IMR-90 (cell line): ENCODE measurements around the gene ATF7IP. TPM values are rescaled to one million over a fixed set of nuclear protein-coding genes. Genes with fewer than 3 reads are reported as not detected.

Source experiments
- ATAC-seq: fragments of 200-7000 bp; cut with Tn5 transposase; 2 replicates; pipeline ENCODE4 v1.9.1; 2020; ENCODE audit warnings: low read depth, mild to moderate bottlenecking, moderate library complexity
- BruUV-seq: library from RNA; stranded (reverse); fragments of 400-500 nt; replicated peaks from 2 replicates; lab custom pipeline; 2021; lab: Mats Ljungman, UMichigan
- CTCF ChIA-PET: fragments of 300-600 bp; formaldehyde crosslinking; extraction: SDS; loops from one replicate; lab custom pipeline; 2021; ENCODE audit warnings: antibody characterized with exemption; lab: Yijun Ruan, JAX
- POLR2A ChIA-PET: fragments of 300-600 bp; sonication (Branson Sonifier 250); formaldehyde crosslinking; loops from one replicate; lab custom pipeline; 2022; ENCODE audit warnings: antibody characterized with exemption; ENCODE audit not compliant: unreplicated experiment; lab: Charles Lee
- DNase-seq: peaks from one replicate; pipeline ENCODE4 v3.0.0; 2013
- H2AFZ ChIP-seq: replicated peaks from 2 replicates; pipeline ENCODE3; 2013; ENCODE audit warnings: low read length, mild to moderate bottlenecking; ENCODE audit not compliant: poor library complexity
- H2AK5ac ChIP-seq: 2 replicates; pipeline ENCODE4 v1.6.1; 2013; ENCODE audit warnings: low read depth, low read length, inconsistent platforms
- H2AK9ac ChIP-seq: replicated peaks from 2 replicates; pipeline ENCODE3; 2013; ENCODE audit warnings: mild to moderate bottlenecking, low read depth, low read length, moderate library complexity; ENCODE audit not compliant: poor library complexity
- H2BK120ac ChIP-seq: 2 replicates; pipeline ENCODE4 v1.6.1; 2013; ENCODE audit warnings: low read depth, low read length, inconsistent platforms
- H2BK15ac ChIP-seq: 3 replicates; pipeline ENCODE4 v1.6.1; 2013; ENCODE audit warnings: low read depth, low read length, inconsistent platforms
- H2BK20ac ChIP-seq: 2 replicates; pipeline ENCODE4 v1.6.1; 2013; ENCODE audit warnings: low read depth, mild to moderate bottlenecking, inconsistent platforms, low read length, moderate library complexity
- H2BK5ac ChIP-seq: 2 replicates; pipeline ENCODE4 v1.6.1; 2013; ENCODE audit warnings: mild to moderate bottlenecking, low read depth, low read length, inconsistent platforms; ENCODE audit not compliant: poor library complexity, severe bottlenecking
- H3K14ac ChIP-seq: replicated peaks from 2 replicates; pipeline ENCODE4 v1.6.1; 2013; ENCODE audit warnings: low read depth, low read length, inconsistent platforms
- H3K18ac ChIP-seq: 2 replicates; pipeline ENCODE4 v1.6.1; 2013; ENCODE audit warnings: low read depth, low read length, control low read depth
- H3K23ac ChIP-seq: 2 replicates; pipeline ENCODE4 v1.6.1; 2013; ENCODE audit warnings: low read depth, low read length, inconsistent platforms
- H3K27ac ChIP-seq: 2 replicates; pipeline ENCODE4 v1.5.1; 2013; ENCODE audit warnings: mild to moderate bottlenecking, control low read depth, low read length; ENCODE audit not compliant: insufficient read depth
- H3K27me3 ChIP-seq: 2 replicates; pipeline ENCODE4 v1.6.1; 2013; ENCODE audit warnings: low read length; ENCODE audit not compliant: control insufficient read depth, insufficient read depth
- H3K36me3 ChIP-seq: 2 replicates; pipeline ENCODE4 v1.6.1; 2013; ENCODE audit warnings: low read length, mixed read lengths; ENCODE audit not compliant: control insufficient read depth, insufficient read depth
- H3K4ac ChIP-seq: 2 replicates; pipeline ENCODE4 v1.6.1; 2013; ENCODE audit warnings: low read depth, low read length, inconsistent platforms
- H3K4me1 ChIP-seq: 2 replicates; pipeline ENCODE4 v1.6.1; 2013; ENCODE audit warnings: low read length, mixed read lengths; ENCODE audit not compliant: control insufficient read depth, insufficient read depth
- H3K4me2 ChIP-seq: 2 replicates; pipeline ENCODE4 v1.6.1; 2013; ENCODE audit warnings: low read depth, mild to moderate bottlenecking, control low read depth, low read length, moderate library complexity
- H3K4me3 ChIP-seq: 2 replicates; pipeline ENCODE4 v1.5.1; 2013; ENCODE audit warnings: low read depth, mild to moderate bottlenecking, control low read depth, low read length, moderate library complexity; ENCODE audit not compliant: insufficient read depth
- H3K56ac ChIP-seq: 2 replicates; pipeline ENCODE4 v1.6.1; 2013; ENCODE audit warnings: low read length, inconsistent platforms; ENCODE audit not compliant: insufficient read depth; ENCODE audit errors: extremely low read depth
- H3K79me1 ChIP-seq, 2 experiments: 2 replicates each; pipeline ENCODE4 v1.6.1; 2013; ENCODE audit warnings: low read length in 2 of 2, inconsistent platforms in 1 of 2, low read depth in 1 of 2
- H3K9ac ChIP-seq: 2 replicates; pipeline ENCODE4 v1.6.1; 2013; ENCODE audit warnings: low read depth, low read length, control low read depth
- H3K9me1 ChIP-seq: 2 replicates; pipeline ENCODE4 v1.6.1; 2013; ENCODE audit warnings: low read length, inconsistent platforms; ENCODE audit not compliant: insufficient read depth
- H3K9me3 ChIP-seq: 2 replicates; pipeline ENCODE4 v1.6.1; 2013; ENCODE audit warnings: low read length; ENCODE audit not compliant: control insufficient read depth, insufficient read depth
- H4K20me1 ChIP-seq: 2 replicates; pipeline ENCODE4 v1.6.1; 2013; ENCODE audit warnings: low read length, inconsistent platforms; ENCODE audit not compliant: insufficient read depth
- H4K5ac ChIP-seq: 2 replicates; pipeline ENCODE4 v1.6.1; 2013; ENCODE audit warnings: mild to moderate bottlenecking, low read depth, low read length, control low read depth
- H4K8ac ChIP-seq, 2 experiments: 2 replicates each; pipeline ENCODE4 v1.6.1; 2013; ENCODE audit warnings: low read depth in 2 of 2, low read length in 2 of 2, control low read depth in 1 of 2, inconsistent platforms in 1 of 2
- H4K91ac ChIP-seq: 2 replicates; pipeline ENCODE4 v1.6.1; 2013; ENCODE audit warnings: low read depth, low read length, inconsistent platforms; ENCODE audit not compliant: insufficient read depth
- BHLHE40 ChIP-seq: fragments of 150-350 bp; IDR thresholded peaks from 2 replicates; pipeline ENCODE4 v1.6.1; 2016; ENCODE audit warnings: mild to moderate bottlenecking, low read depth, low read length
- CHD1 ChIP-seq: IDR thresholded peaks from 2 replicates; pipeline ENCODE4 v1.6.1; 2012; ENCODE audit warnings: low read depth, low read length, improper control_type of control experiment
- MAFK ChIP-seq: IDR thresholded peaks from 2 replicates; pipeline ENCODE4 v1.6.1; 2012; ENCODE audit warnings: low read depth, low read length, improper control_type of control experiment
- POLR2A ChIP-seq: IDR thresholded peaks from 2 replicates; pipeline ENCODE4 v1.6.1; 2012; ENCODE audit warnings: mild to moderate bottlenecking, low read depth, low read length
- RFX5 ChIP-seq: IDR thresholded peaks from 2 replicates; pipeline ENCODE4 v1.8.0; 2012; ENCODE audit warnings: low read depth, mild to moderate bottlenecking, low read length, moderate library complexity
- SMC3 ChIP-seq: fragments of 150-350 bp; IDR thresholded peaks from 2 replicates; pipeline ENCODE4 v1.6.1; 2016; ENCODE audit warnings: low read depth, mild to moderate bottlenecking, antibody characterized with exemption, low read length, moderate library complexity
- WGBS, 2 experiments: methylation state at CpG; one replicate each; pipeline versions ENCODE4 v1.1.5 to v1.1.7; 2013; ENCODE audit warnings: missing lambda C conversion rate in 2 of 2; ENCODE audit not compliant: insufficient read length in 1 of 2; ENCODE audit errors: extremely low coverage in 2 of 2; 5-methylcytosine and 5-hydroxymethylcytosine counted together
- dilution Hi-C: fragments of 300-500 bp; cut with HindIII; formaldehyde crosslinking; loops from one replicate; pipeline ENCODE4 v1.14.3; 2018; ENCODE audit warnings: low sequenced_read_pairs; ENCODE audit not compliant: unreplicated experiment
- in situ Hi-C: fragments of 300-500 bp; cut with MboI; formaldehyde crosslinking; loops from 3 replicates; pipeline ENCODE4 v1.14.3; 2019; ENCODE audit warnings: low sequenced_read_pairs, inconsistent platforms, mixed read lengths
- intact Hi-C: fragments of 100-400 bp; cut with micrococcal nuclease; formaldehyde crosslinking; loops from 2 replicates; pipeline ENCODE4 v1.10.0; 2022
- polyA plus RNA-seq, 3 experiments: library from polyadenylated mRNA; depleted of rRNA; stranded (reverse); fragments of >200 nt; gene quantifications; 2 replicates each; pipeline ENCODE4 v1.2.3, GENCODE V29; 2012; ENCODE audit warnings: low replicate concordance in 1 of 3
- total RNA-seq: library from RNA; depleted of rRNA; stranded (reverse); fragments of >200 nt; gene quantifications from 2 replicates; pipeline ENCODE4 v1.2.3, GENCODE V29; 2012

Gene ATF7IP
- total and polyA plus RNA-seq, 2 of the 4 experiments (the other 2 are of a cell fraction): 9.4 to 22.8 TPM

GRCh38 chr12:14435627-14436026, 70.1 kb downstream of the ATF7IP start:
- Histone ChIP-seq H2BK15ac (no peak overlapping the region), H3K4me3 (no peak overlapping the region), H3K27ac (no peak overlapping the region), H4K20me1 (no peaks in the 10 kb centered on the region; the same call in 1 of the 2 replicates), H4K5ac (no peak overlapping the region), H2AFZ (no peak overlapping the region), H2AK9ac (no peak overlapping the region), H3K79me1 (peaks cover 4 to 20% of the 10 kb centered on the region in 2 experiments; a peak in 3 of 4 replicates), H4K91ac (no peak overlapping the region), H2AK5ac (no peak overlapping the region), H3K4ac (no peak overlapping the region), H3K14ac (no peak overlapping the region), H3K4me2 (no peak overlapping the region), H3K56ac (no peak overlapping the region), H2BK120ac (no peak overlapping the region), H3K9me3 (no peaks in the 10 kb centered on the region), H3K4me1 (no peaks in the 10 kb centered on the region), H3K18ac (no peak overlapping the region), H3K9ac (no peak overlapping the region), H2BK20ac (no peak overlapping the region), H3K36me3 (peaks cover 10% of the 10 kb centered on the region), H4K8ac (no peak overlapping the region), H2BK5ac (no peak overlapping the region), H3K27me3 (no peaks in the 10 kb centered on the region), H3K23ac (no peak overlapping the region), H3K9me1 (no peaks in the 10 kb centered on the region)
- no TSS peak for BruUV-seq
- no peak for ATAC-seq
- TF ChIP-seq MAFK (no peak), CHD1 (no peak), BHLHE40 (no peak), POLR2A (no peak), SMC3 (no peak), RFX5 (no peak)
- no CpG with 5 or more reads among the region's 1 CpG for WGBS, 2 experiments
- ChIA-PET CTCF (no interaction called here), POLR2A (no interaction called here)
- DNase-seq: no peak
- dilution Hi-C loops: no loop called here
- intact Hi-C loops: no loop called here
- in situ Hi-C loops: no loop called here
